Measurements from ENCODE around the gene CHMP1B. TPM values are rescaled to one million over a fixed set of nuclear protein-coding genes. Genes with fewer than 3 reads are reported as not detected.
"Not testable (repeated sequence)": the region's sequence is repeated elsewhere in the genome, so short reads cannot be mapped to it uniquely, and the experiment has no call there.

CHMP1B gene
- total and polyA plus RNA-seq, 8 donors, result 9.5 to 22.0 (median 13.3) TPM

DNA sequence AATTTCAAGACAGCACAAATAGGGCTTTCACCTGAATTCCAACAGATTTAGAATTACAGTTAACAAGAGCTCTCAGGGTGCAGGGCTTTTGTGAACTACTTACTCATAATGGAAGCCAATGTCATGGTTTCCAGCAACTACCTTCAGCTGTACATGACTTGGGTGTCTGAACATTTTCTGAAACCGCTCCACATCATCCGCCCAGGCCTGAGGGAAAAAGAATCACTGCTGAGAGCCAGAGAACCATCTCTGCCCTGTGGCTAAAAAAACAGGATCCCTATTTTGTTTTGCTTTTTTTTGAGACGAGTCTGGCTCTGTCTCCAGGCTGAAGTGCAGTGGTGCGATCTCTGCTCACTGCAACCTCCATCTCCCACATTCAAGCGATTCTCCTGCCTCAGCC is 38.1 kb downstream of the CHMP1B start:
- no peaks in the 10 kb centered on the region for H3K27me3 ChIP-seq
- H3K27ac ChIP-seq, result no peak overlapping the region
- 97% methylated on average over 5 of the region's 5 CpGs for WGBS, 2 donors
- FAIRE-seq (no peak), DNase-seq (no peak), ATAC-seq (no peak)
- intact Hi-C loops (cut with DNase I), result loop anchor here in 1 of 3 donors (10.0 kb wide), 1 partner anchor 164 kb away; no protein-coding TSS in a partner anchor
- no peaks in the 10 kb centered on the region for H3K9me3 ChIP-seq
- TF ChIP-seq, protein P1, sequence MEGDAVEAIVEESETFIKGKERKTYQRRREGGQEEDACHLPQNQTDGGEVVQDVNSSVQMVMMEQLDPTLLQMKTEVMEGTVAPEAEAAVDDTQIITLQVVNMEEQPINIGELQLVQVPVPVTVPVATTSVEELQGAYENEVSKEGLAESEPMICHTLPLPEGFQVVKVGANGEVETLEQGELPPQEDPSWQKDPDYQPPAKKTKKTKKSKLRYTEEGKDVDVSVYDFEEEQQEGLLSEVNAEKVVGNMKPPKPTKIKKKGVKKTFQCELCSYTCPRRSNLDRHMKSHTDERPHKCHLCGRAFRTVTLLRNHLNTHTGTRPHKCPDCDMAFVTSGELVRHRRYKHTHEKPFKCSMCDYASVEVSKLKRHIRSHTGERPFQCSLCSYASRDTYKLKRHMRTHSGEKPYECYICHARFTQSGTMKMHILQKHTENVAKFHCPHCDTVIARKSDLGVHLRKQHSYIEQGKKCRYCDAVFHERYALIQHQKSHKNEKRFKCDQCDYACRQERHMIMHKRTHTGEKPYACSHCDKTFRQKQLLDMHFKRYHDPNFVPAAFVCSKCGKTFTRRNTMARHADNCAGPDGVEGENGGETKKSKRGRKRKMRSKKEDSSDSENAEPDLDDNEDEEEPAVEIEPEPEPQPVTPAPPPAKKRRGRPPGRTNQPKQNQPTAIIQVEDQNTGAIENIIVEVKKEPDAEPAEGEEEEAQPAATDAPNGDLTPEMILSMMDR (IDR thresholded peaks at IDR 0.05), result no peak
- H3K4me3 ChIP-seq, result no peak overlapping the region
- no peaks in the 10 kb centered on the region for H3K4me1 ChIP-seq
- H3K36me3 ChIP-seq, result peaks cover 0 to 43% (median 12%) of the 10 kb centered on the region in 3 donors

DNA sequence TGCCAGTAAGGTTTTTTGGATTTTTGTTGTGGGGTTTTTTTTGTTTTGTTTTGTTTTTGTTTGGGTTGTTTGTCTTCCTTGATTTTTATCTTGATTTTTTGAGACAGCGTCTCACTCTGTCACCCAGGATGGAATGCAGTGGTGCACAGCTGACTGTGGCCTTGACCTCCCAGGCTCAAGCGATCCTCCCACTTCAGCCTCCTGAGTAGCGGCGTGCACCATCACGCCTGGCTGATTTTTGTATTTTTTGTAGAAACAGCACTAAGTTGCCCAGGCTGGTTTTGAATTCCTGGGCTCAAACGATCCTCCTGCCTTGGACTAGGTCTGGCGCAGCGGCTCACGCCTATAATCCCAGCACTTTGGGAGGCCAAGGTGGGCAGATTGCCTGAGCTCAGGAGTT is 40.5 kb downstream of the CHMP1B start:
- no peak for FAIRE-seq
- Histone ChIP-seq H3K4me3 (no peak overlapping the region), H3K27ac (no peak overlapping the region), H3K4me1 (no peaks in the 10 kb centered on the region), H3K36me3 (peaks cover 7 to 27% (median 9%) of the 10 kb centered on the region in 3 donors), H3K27me3 (no peaks in the 10 kb centered on the region), H3K9me3 (no peaks in the 10 kb centered on the region)
- WGBS, 2 donors, result 91 to 95% methylated on average over 9 of the region's 9 CpGs
- no peak for DNase-seq
- ATAC-seq, result no peak
- intact Hi-C loops (cut with DNase I), result no loop called here
- TF ChIP-seq, protein P1 (IDR thresholded peaks at IDR 0.05), result no peak

DNA sequence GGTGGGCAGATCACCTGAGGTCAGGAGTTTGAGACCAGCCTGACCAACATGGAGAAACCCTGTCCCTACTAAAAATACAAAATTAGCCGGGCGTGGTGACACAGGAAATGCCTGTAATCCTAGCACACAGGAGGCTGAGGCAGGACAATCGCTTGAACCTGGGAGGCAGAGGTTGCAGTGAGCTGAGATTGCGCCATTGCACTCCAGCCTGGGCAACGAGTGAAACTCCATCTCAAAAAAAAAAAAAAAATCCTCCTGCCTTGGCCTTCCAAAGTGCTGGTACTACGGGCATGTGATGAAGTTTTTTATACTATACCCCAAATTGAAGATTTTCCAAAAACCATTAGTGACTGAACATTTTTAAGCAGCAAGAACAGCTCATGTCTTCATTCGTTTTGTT is 41.2 kb downstream of the CHMP1B start:
- FAIRE-seq; ATAC-seq; H3K9me3 ChIP-seq; H3K4me1 ChIP-seq; DNase-seq; intact Hi-C loops (cut with DNase I); H3K27me3 ChIP-seq; H3K27ac ChIP-seq; H3K4me3 ChIP-seq: not testable (repeated sequence)
- 88 to 90% methylated on average over 7 of the region's 7 CpGs for WGBS, 2 donors
- H3K36me3 ChIP-seq, result peaks cover 3 to 22% (median 7%) of the 10 kb centered on the region in 3 donors

DNA sequence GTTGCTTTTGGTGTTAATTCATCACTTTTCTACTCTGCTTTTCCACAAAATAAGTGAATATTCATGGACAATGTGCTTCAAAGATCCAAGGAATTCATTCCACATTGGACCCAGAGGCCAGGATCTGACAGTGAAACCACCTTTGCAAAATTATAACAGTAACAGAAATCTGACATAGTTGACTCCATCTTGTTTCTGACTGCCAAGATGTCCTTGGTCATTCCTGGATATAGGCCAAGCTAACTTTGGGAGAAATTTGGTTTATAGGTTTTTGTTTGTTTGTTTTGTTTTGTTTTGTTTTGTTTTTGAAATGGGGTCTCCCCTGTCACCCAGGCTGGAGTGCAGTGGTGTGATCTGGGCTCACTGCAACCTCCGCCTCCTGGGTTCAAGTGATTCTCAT is 46.6 kb downstream of the CHMP1B start:
- TF ChIP-seq, protein P1 (IDR thresholded peaks at IDR 0.05), result no peak
- H3K4me3 ChIP-seq, result no peak overlapping the region
- DNase-seq (no peak), ATAC-seq (no peak), FAIRE-seq (no peak)
- H3K27ac ChIP-seq, result no peak overlapping the region
- no peaks in the 10 kb centered on the region for H3K9me3 ChIP-seq
- intact Hi-C loops (cut with DNase I), result no loop called here
- H3K36me3 ChIP-seq, result peaks cover 0 to 12% (median 7%) of the 10 kb centered on the region in 3 donors
- no peaks in the 10 kb centered on the region for H3K27me3 ChIP-seq
- WGBS, 2 donors, result 95 to 96% methylated on average over 1 of the region's 1 CpG
- no peaks in the 10 kb centered on the region for H3K4me1 ChIP-seq

DNA sequence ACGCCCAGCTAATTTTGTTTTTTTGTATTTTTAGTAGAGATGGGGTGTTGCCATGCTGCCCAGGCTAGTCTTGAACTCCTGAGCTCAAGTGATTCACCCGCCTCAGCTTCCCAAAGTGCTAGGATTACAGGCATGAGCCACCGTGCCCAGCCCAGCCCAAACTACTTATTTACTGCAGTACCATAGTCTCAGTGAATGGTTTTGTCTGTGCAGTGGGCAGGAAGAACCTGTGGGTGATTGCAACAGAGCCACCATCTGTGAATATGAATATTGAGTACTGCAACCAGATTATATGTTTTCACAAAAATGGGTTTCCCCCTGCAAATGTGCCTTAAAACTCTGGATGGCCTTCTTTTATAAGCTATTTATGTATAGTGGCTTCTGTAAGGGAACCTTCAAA is 47.9 kb downstream of the CHMP1B start:
- Histone ChIP-seq H3K27ac (no peak overlapping the region), H3K27me3 (no peaks in the 10 kb centered on the region), H3K36me3 (peaks cover 0 to 7% (median 6%) of the 10 kb centered on the region in 3 donors), H3K9me3 (no peaks in the 10 kb centered on the region), H3K4me3 (no peak overlapping the region), H3K4me1 (no peaks in the 10 kb centered on the region)
- intact Hi-C loops (cut with DNase I), result no loop called here
- ATAC-seq (no peak), FAIRE-seq (no peak), DNase-seq (no peak)
- TF ChIP-seq, protein P1 (IDR thresholded peaks at IDR 0.05), result no peak
- 95 to 96% methylated on average over 3 of the region's 3 CpGs for WGBS, 2 donors
